KMS-11 (cell line): ENCODE results near the gene MANEA.
A peak's percentile ranks its signal among the peaks of the same experiment; 100 is the strongest.

Experiments
- H2AFZ ChIP-seq: fragments of 200-600 bp; sonication (generic); 2 replicates; pipeline ENCODE4 v1.6.1; 2016; ENCODE audit warnings: antibody characterized with exemption, mixed run types, low read depth
- H3K27ac ChIP-seq: fragments of 200-600 bp; sonication (generic); 2 replicates; pipeline ENCODE4 v1.6.1; 2016; ENCODE audit warnings: mild to moderate bottlenecking, mixed run types
- H3K27me3 ChIP-seq: fragments of 200-600 bp; sonication (generic); 2 replicates; pipeline ENCODE4 v1.6.1; 2017; ENCODE audit warnings: mild to moderate bottlenecking, low read depth, mixed run types, moderate library complexity; ENCODE audit not compliant: insufficient read depth
- H3K36me3 ChIP-seq: fragments of 200-600 bp; sonication (generic); 2 replicates; pipeline ENCODE4 v1.6.1; 2017; ENCODE audit warnings: mild to moderate bottlenecking, mixed run types; ENCODE audit not compliant: insufficient read depth
- H3K4me1 ChIP-seq: fragments of 200-600 bp; sonication (generic); 2 replicates; pipeline ENCODE4 v1.6.1; 2016; ENCODE audit warnings: mild to moderate bottlenecking, low read depth, mixed run types; ENCODE audit not compliant: poor library complexity, severe bottlenecking
- H3K4me2 ChIP-seq: fragments of 200-600 bp; sonication (generic); 2 replicates; pipeline ENCODE4 v1.7.0; 2016; ENCODE audit warnings: mild to moderate bottlenecking, mixed run types
- H3K4me3 ChIP-seq: fragments of 200-600 bp; sonication (generic); IDR thresholded peaks from 2 replicates; pipeline ENCODE4 v1.6.1; 2017; ENCODE audit warnings: low read depth, low read length, mixed read lengths; ENCODE audit not compliant: insufficient read depth
- H3K79me2 ChIP-seq: fragments of 200-600 bp; sonication (generic); 2 replicates; pipeline ENCODE4 v1.6.1; 2016; ENCODE audit warnings: low read depth, mixed run types; ENCODE audit not compliant: insufficient read depth
- H3K9ac ChIP-seq: fragments of 200-600 bp; sonication (generic); 2 replicates; pipeline ENCODE4 v1.6.1; 2016; ENCODE audit warnings: mild to moderate bottlenecking, mixed run types
- H4K20me1 ChIP-seq: fragments of 200-600 bp; sonication (generic); 2 replicates; pipeline ENCODE4 v1.6.1; 2016; ENCODE audit warnings: mild to moderate bottlenecking, mixed run types; ENCODE audit not compliant: insufficient read depth
- CTCF ChIP-seq: fragments of 200-600 bp; sonication (generic); conservative IDR thresholded peaks from 2 replicates; pipeline ENCODE4 v1.6.1; 2017; ENCODE audit warnings: low read depth, mild to moderate bottlenecking, antibody characterized with exemption, low read length, moderate library complexity, mixed read lengths

MANEA gene

GRCh38 chr6:95577304-95578105, at the start of gene MANEA:
TSS of gene MANEA (plus strand) at chr6:95577535. CDS start at chr6:95586440, 8,905 bp downstream.
- no peak for TF ChIP-seq CTCF
- peaks cover 24% of the 10 kb centered on the region for H3K4me1 ChIP-seq
- H3K27me3 ChIP-seq, result no peaks in the 10 kb centered on the region
- no peak within 1 kb of the TSS for H3K4me3 ChIP-seq
- H3K79me2 ChIP-seq, result peaks cover 39% of the 10 kb centered on the region
- peak within 1 kb of the TSS; percentile 86 for H3K4me2 ChIP-seq
- peak within 1 kb of the TSS; percentile 59 for H2AFZ ChIP-seq
- H3K9ac ChIP-seq, result peak within 1 kb of the TSS; percentile 92
- no peaks in the 10 kb centered on the region for H4K20me1 ChIP-seq
- no peaks in the 10 kb centered on the region for H3K36me3 ChIP-seq
- H3K27ac ChIP-seq, result peak within 1 kb of the TSS; percentile 98

GRCh38 chr6:95529762-95530161, 47.6 kb upstream of the MANEA start:
- Histone ChIP-seq H3K9ac (no peak overlapping the region), H3K4me3 (no peak overlapping the region)
- TF ChIP-seq CTCF, result no peak

GRCh38 chr6:95530176-95530819, 47.0 kb upstream of the MANEA start:
- no peak overlapping the region for H3K4me3 ChIP-seq
- H4K20me1 ChIP-seq, result no peaks in the 10 kb centered on the region
- no peaks in the 10 kb centered on the region for H3K36me3 ChIP-seq
- H3K27me3 ChIP-seq, result no peaks in the 10 kb centered on the region
- no peak overlapping the region for H3K27ac ChIP-seq
- no peak for TF ChIP-seq CTCF
- H3K79me2 ChIP-seq, result no peaks in the 10 kb centered on the region
- H3K4me2 ChIP-seq, result no peak overlapping the region
- no peaks in the 10 kb centered on the region for H3K4me1 ChIP-seq
- no peak overlapping the region for H3K9ac ChIP-seq
- no peak overlapping the region for H2AFZ ChIP-seq

More at GRCh38 chr6:95529762-95530161, 47.6 kb upstream of the MANEA start:
- no peaks in the 10 kb centered on the region for H3K27me3 ChIP-seq
- H3K79me2 ChIP-seq, result no peaks in the 10 kb centered on the region
- no peak overlapping the region for H3K4me2 ChIP-seq
- no peak overlapping the region for H2AFZ ChIP-seq
- no peaks in the 10 kb centered on the region for H3K4me1 ChIP-seq
- H3K36me3 ChIP-seq, result no peaks in the 10 kb centered on the region
- H4K20me1 ChIP-seq, result no peaks in the 10 kb centered on the region
- no peak overlapping the region for H3K27ac ChIP-seq

- Histone ChIP-seq H3K36me3 (no peaks in the 10 kb centered on the region), H3K27ac (no peak overlapping the region), H4K20me1 (no peaks in the 10 kb centered on the region), H3K4me2 (no peak overlapping the region), H3K4me1 (no peaks in the 10 kb centered on the region), H3K79me2 (no peaks in the 10 kb centered on the region), H2AFZ (no peak overlapping the region), H3K27me3 (no peaks in the 10 kb centered on the region), H3K4me3 (no peak overlapping the region), H3K9ac (no peak overlapping the region)
- no peak for TF ChIP-seq CTCF
These were observed 33.5 kb upstream of the MANEA start for GRCh38 chr6:95543798-95544197.
